Measurements from ENCODE around the gene ING3. TPM values are rescaled to one million over a fixed set of nuclear protein-coding genes. Genes with fewer than 3 reads are reported as not detected.

Gene ING3
- polyA plus RNA-seq, 1 donor from 2014 or later, result 19.7 TPM

DNA sequence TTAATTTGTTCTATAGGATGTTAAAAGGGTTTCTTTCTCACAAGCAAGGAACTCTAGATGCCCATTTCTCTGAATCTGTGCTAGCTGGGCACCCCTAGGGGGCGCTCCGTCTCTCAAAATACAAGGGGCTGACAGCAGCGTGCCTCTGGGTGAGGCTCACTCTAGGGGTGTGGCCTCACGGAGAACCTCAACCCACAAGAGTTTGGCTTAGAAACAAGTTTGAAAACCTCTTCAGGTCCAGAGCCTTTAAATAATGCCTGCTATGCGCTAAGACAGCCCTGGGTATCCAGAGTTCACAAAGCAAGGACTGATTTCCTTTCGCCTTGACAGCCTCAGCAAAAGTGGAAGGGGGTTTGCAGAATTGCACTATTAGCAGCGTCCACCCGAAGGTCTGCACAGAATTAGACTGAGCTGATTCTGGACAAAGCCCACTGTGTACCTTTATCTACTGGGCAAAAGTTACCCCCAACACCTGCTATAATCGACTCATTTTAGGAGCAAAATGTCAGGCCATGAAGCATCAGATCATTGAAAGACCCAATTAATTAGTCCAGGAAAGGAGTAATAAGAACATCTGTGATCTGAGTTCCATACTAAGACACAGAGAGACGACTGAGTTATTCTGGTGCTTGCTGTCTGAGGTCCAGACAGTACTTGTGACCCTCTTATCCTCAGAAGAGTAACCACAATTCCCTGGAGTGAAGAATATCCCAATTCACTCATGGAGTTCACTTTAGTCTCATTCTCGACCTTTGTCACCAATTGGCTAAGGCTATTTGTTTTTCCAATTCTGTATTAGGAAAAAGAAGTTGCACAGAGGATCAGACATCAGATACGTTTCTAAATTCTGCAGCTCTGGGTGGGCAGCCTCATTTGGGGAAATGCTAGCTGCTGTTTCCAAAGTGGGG is 37.4 kb downstream of the ING3 start:
- H3K9ac ChIP-seq (ENCODE audit: low read length), result no peak overlapping the region
- no peaks in the 10 kb centered on the region for H3K9me2 ChIP-seq (ENCODE audit: insufficient read depth, low read length)
- no peaks in the 10 kb centered on the region for H3K36me3 ChIP-seq (ENCODE audit: insufficient read depth, low read length)
- TF ChIP-seq CTCF (IDR thresholded peaks at IDR 0.05; ENCODE audit: poor library complexity, severe bottlenecking), result peak; percentile 46
- TF ChIP-seq EP300 (conservative IDR thresholded peaks at IDR 0.05; ENCODE audit: poor library complexity, severe bottlenecking), result no peak
- H3K27ac ChIP-seq (ENCODE audit: low read length), result no peak overlapping the region
- no peaks in the 10 kb centered on the region for H4K20me1 ChIP-seq (ENCODE audit: insufficient read depth)
- peak overlapping the region; percentile 56 for H3K4me3 ChIP-seq (ENCODE audit: low read length)
- H3F3A ChIP-seq (ENCODE audit: insufficient read depth, low read length, poor library complexity, severe bottlenecking), result no peaks in the 10 kb centered on the region
- peaks cover 8% of the 10 kb centered on the region for H3K27me3 ChIP-seq (ENCODE audit: insufficient read depth, low read depth, low read length)
- H3K9me3 ChIP-seq (ENCODE audit: low read length), result no peaks in the 10 kb centered on the region
- H2AFZ ChIP-seq (ENCODE audit: low read depth, low read length), result no peak overlapping the region
- no peak overlapping the region for H3K4me2 ChIP-seq (ENCODE audit: low read length)
- no peaks in the 10 kb centered on the region for H3K79me2 ChIP-seq (replicated peaks; ENCODE audit: insufficient read depth, low read length)

- no peaks in the 10 kb centered on the region for H3K9me3 ChIP-seq (ENCODE audit: low read length)
- no peak within 1 kb of the TSS for H3K4me2 ChIP-seq (ENCODE audit: low read length)
- no peaks in the 10 kb centered on the region for H3K9me2 ChIP-seq (ENCODE audit: insufficient read depth, low read length)
- peak within 1 kb of the TSS; percentile 56 for H3K4me3 ChIP-seq (ENCODE audit: low read length)
- no peaks in the 10 kb centered on the region for H3K36me3 ChIP-seq (ENCODE audit: insufficient read depth, low read length)
- no peak within 1 kb of the TSS for H3K27ac ChIP-seq (ENCODE audit: low read length)
- H3K79me2 ChIP-seq (replicated peaks; ENCODE audit: insufficient read depth, low read length), result no peaks in the 10 kb centered on the region
- no peak within 1 kb of the TSS for H3K9ac ChIP-seq (ENCODE audit: low read length)
- no peaks in the 10 kb centered on the region for H3F3A ChIP-seq (ENCODE audit: insufficient read depth, low read length, poor library complexity, severe bottlenecking)
- no peaks in the 10 kb centered on the region for H4K20me1 ChIP-seq (ENCODE audit: insufficient read depth)
- H3K27me3 ChIP-seq (ENCODE audit: insufficient read depth, low read depth, low read length), result peaks cover 8% of the 10 kb centered on the region
- H2AFZ ChIP-seq (ENCODE audit: low read depth, low read length), result no peak within 1 kb of the TSS
- no peak for TF ChIP-seq SMC3 (conservative IDR thresholded peaks at IDR 0.05; ENCODE audit: poor library complexity)
- TF ChIP-seq EZH2 (IDR thresholded peaks at IDR 0.05; ENCODE audit: borderline replicate concordance, insufficient read depth, low read length, poor library complexity, severe bottlenecking), result no peak
- TF ChIP-seq TAF1 (IDR thresholded peaks at IDR 0.05; ENCODE audit: low read depth), result no peak
These were observed 38.1 kb downstream of the ING3 start, which contains the start of gene CPED1 for GRCh38 chr7:120988591-120989256. CPED1 (plus strand) TSS chr7:120988711; CDS start chr7:120989622, 911 bp downstream.

DNA sequence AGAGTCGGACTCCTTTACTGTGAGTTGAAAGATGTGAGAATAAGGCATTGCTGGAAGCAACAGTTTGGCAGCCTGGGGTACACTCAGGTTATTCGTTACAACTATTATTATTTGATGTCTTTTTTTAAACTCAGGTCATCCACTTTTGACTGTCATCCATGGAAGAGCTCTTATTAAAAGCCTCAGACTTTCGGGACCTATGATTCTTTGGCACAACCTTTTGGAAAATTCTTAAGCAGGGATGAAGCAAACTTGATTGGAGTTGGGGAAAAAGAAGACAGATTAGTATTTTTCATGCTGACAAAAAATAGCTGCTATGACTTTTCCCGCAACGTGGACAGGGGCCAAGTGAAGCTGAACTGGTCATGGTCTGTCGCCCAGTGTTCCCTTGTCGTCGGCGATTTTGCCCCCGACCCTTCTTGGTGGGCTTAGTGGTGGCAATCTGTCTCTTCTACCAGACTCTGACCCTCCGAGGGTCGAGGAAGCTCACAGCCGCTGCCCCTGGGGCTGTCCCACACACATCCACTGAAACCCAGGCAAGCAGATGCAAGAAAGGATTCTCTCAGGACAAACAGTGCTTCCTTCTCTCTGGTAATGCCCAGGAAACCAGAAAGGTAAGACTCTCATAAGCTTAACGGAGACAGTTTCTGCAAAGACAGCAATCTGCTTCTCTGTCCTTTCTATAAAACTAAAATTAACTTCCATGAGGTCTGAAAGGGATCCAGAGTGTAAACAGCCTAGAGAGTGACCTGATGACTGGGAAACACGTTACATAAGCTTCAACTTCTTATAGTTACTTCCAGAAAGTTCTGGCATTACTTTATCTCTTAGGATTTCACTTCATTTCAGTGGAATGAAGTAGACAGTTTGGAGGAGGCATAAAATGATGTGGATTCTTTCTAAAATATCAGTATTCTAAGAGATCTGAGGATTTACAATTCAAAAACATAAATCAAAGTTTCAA is 39.0 kb downstream of the ING3 start:
- no peak overlapping the region for H3K4me3 ChIP-seq (ENCODE audit: low read length)
- no peaks in the 10 kb centered on the region for H3K36me3 ChIP-seq (ENCODE audit: insufficient read depth, low read length)
- H4K20me1 ChIP-seq (ENCODE audit: insufficient read depth), result no peaks in the 10 kb centered on the region
- no peaks in the 10 kb centered on the region for H3K79me2 ChIP-seq (replicated peaks; ENCODE audit: insufficient read depth, low read length)
- H3F3A ChIP-seq (ENCODE audit: insufficient read depth, low read length, poor library complexity, severe bottlenecking), result no peaks in the 10 kb centered on the region
- H3K4me2 ChIP-seq (ENCODE audit: low read length), result no peak overlapping the region
- H3K9me3 ChIP-seq (ENCODE audit: low read length), result no peaks in the 10 kb centered on the region
- H3K9ac ChIP-seq (ENCODE audit: low read length), result no peak overlapping the region
- no peak for TF ChIP-seq EP300 (conservative IDR thresholded peaks at IDR 0.05; ENCODE audit: poor library complexity, severe bottlenecking)
- TF ChIP-seq REST (IDR thresholded peaks at IDR 0.05; ENCODE audit: borderline replicate concordance), result no peak
- no peak for TF ChIP-seq EZH2 (IDR thresholded peaks at IDR 0.05; ENCODE audit: borderline replicate concordance, insufficient read depth, low read length, poor library complexity, severe bottlenecking)
- no peak for TF ChIP-seq CTCF (IDR thresholded peaks at IDR 0.05; ENCODE audit: poor library complexity, severe bottlenecking)
- no peak for TF ChIP-seq SMC3 (conservative IDR thresholded peaks at IDR 0.05; ENCODE audit: poor library complexity)
- no peak for TF ChIP-seq TAF1 (IDR thresholded peaks at IDR 0.05; ENCODE audit: low read depth)
- TF ChIP-seq POLR2AphosphoS5 (IDR thresholded peaks at IDR 0.05), result no peak
- no peak for TF ChIP-seq RAD21 (conservative IDR thresholded peaks at IDR 0.05)
- no peak for TF ChIP-seq MXI1 (conservative IDR thresholded peaks at IDR 0.05; ENCODE audit: poor library complexity, severe bottlenecking)
- H3K27me3 ChIP-seq (ENCODE audit: insufficient read depth, low read depth, low read length), result peaks cover 8% of the 10 kb centered on the region
- H3K9me2 ChIP-seq (ENCODE audit: insufficient read depth, low read length), result no peaks in the 10 kb centered on the region
- H2AFZ ChIP-seq (ENCODE audit: low read depth, low read length), result no peak overlapping the region
- no peak overlapping the region for H3K27ac ChIP-seq (ENCODE audit: low read length)

All from neural cell (in vitro differentiated cells).